Upper lobe of left lung (tissue), 4 donors: ENCODE data around the gene ADAP2.

Source experiments
- CTCF ChIP-seq, 6 experiments: fragments of 450-650 bp in 4 of 6; fragments of 200-600 bp in 2 of 6; sonication (generic) in 2 of 6; IDR thresholded peaks; one replicate each; pipeline ENCODE4 v1.5.1; 2016 to 2019; ENCODE audit warnings: antibody characterized with exemption in 6 of 6
- EP300 ChIP-seq, 4 donors: sonication (generic); formaldehyde crosslinking; IDR thresholded peaks; one replicate each; pipeline ENCODE4 v1.5.1; 2017; ENCODE audit warnings: antibody characterized with exemption in 4 of 4, control low read depth in 2 of 4
- POLR2A ChIP-seq, 4 donors: fragments of 450-650 bp; IDR thresholded peaks; one replicate each; pipeline ENCODE4 v1.5.1; 2016 to 2017; ENCODE audit warnings: antibody characterized with exemption in 4 of 4, mild to moderate bottlenecking in 2 of 4
- POLR2AphosphoS5 ChIP-seq, 2 donors: sonication (generic); formaldehyde crosslinking; IDR thresholded peaks; one replicate each; pipeline ENCODE4 v1.5.1; 2017; ENCODE audit warnings: antibody characterized with exemption in 2 of 2

DNA sequence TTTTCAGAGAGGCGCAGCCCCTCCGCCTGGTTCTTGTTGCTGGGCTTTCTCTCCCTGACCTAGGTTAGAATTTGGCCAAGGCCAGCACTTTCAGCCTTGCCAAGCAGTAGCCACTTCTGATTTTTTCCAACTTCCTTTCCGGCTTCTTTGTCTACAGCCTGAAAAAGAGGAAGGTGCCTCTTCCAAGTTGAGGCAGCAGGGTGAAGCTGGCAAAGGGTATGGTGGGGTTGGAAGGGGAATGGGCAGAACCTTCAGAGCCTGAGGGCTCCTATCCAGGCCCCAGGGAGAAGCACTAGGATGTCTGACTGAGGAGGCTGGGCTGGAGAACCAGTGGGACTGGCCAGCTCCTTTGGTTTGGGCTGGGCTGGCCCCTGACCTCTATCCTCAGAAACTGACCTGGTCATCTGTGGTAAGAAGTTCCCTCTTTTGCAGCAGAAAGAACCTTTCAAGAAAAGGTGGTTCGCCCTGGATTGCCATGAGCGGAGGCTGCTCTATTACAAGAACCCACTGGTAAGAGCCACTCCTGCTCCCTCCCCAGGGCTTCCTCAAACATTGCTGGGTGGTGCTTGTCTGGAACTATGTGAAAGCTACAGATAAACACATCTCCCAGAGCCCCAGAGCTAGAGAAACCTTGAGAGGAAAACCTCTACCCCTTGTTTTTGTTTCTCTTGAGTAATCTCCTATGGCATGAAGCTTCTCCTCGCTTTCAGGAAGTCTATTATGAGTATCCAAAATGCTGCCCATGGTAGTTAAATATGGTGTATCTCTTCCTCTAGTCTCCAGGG, 32.5 kb downstream of the ADAP2 start:
- TF ChIP-seq POLR2A (IDR thresholded peaks at IDR 0.05) (peak in 1 of 4 donors; percentile 37), CTCF (IDR thresholded peaks at IDR 0.05) (no peak), POLR2AphosphoS5 (IDR thresholded peaks at IDR 0.05) (no peak), EP300 (IDR thresholded peaks at IDR 0.05) (no peak)
